Activated CD8-positive, alpha-beta memory T cell treated with anti-CD3 and anti-CD28 coated beads, Interleukin-2, amount 50 U/mL, for 24 hours (primary cell): ENCODE measurements around the gene CCBE1.

ENCODE experiments used
- DNase-seq: peaks from one replicate; pipeline ENCODE4 v3.0.0-alpha.2; 2020; ENCODE audit errors: extremely low read depth

Gene CCBE1

GRCh38 chr18:59393381-59393780, 303.8 kb downstream of the CCBE1 start:
- no peak for DNase-seq

GRCh38 chr18:59388817-59389216, 308.4 kb downstream of the CCBE1 start:
- DNase-seq, result no peak

- DNase-seq, result no peak
Observed at GRCh38 chr18:59387687-59388565, 309.3 kb downstream of the CCBE1 start.

- no peak for DNase-seq
Observed at GRCh38 chr18:59386909-59387686, 310.1 kb downstream of the CCBE1 start.

GRCh38 chr18:59385191-59385590, 312.0 kb downstream of the CCBE1 start:
- no peak for DNase-seq

GRCh38 chr18:59383851-59384250, 313.4 kb downstream of the CCBE1 start:
- no peak for DNase-seq

GRCh38 chr18:59382383-59382782, 314.8 kb downstream of the CCBE1 start:
- no peak for DNase-seq

- DNase-seq, result no peak
Observed at GRCh38 chr18:59381949-59382348, 315.3 kb downstream of the CCBE1 start.
